UCSD-AML1 (cell line): ENCODE measurements around the gene BTBD17.
"Not testable (repeated sequence)": the region's sequence is repeated elsewhere in the genome, so short reads cannot be mapped to it uniquely, and the experiment has no call there.

Experiments
- DNase-seq: peaks from one replicate; lab custom pipeline; 2025; ENCODE audit not compliant: unreplicated experiment; lab: John Stamatoyannopoulos, UW

BTBD17 gene

GRCh38 chr17:74361230-74362068 is at the start of gene BTBD17:
BTBD17 (minus strand) TSS chr17:74361868; CDS start chr17:74361819, 49 bp downstream.
- no peak for DNase-seq

GRCh38 chr17:74410001-74410443 is 48.4 kb upstream of the BTBD17 start:
- DNase-seq: peak; percentile 53

- no peak for DNase-seq
Measured at GRCh38 chr17:74408815-74409214, 47.1 kb upstream of the BTBD17 start.

GRCh38 chr17:74408262-74408661 is 46.6 kb upstream of the BTBD17 start:
- DNase-seq: peak; percentile 24

- DNase-seq: no peak
Measured at GRCh38 chr17:74407384-74407783, 45.7 kb upstream of the BTBD17 start.

- DNase-seq: not testable (repeated sequence)
Measured at GRCh38 chr17:74405311-74405710, 43.6 kb upstream of the BTBD17 start.

- DNase-seq: no peak
Measured at GRCh38 chr17:74404789-74405188, 43.1 kb upstream of the BTBD17 start.

GRCh38 chr17:74404218-74404617 is 42.5 kb upstream of the BTBD17 start:
- no peak for DNase-seq

- peak; percentile 52 for DNase-seq
Measured at GRCh38 chr17:74403512-74404137, 42.0 kb upstream of the BTBD17 start.

GRCh38 chr17:74402048-74402447 is 40.4 kb upstream of the BTBD17 start:
- no peak for DNase-seq

- DNase-seq: no peak
Measured at GRCh38 chr17:74396567-74396966, 34.9 kb upstream of the BTBD17 start.

- DNase-seq: peak; percentile 25
Measured at GRCh38 chr17:74394977-74395376, 33.3 kb upstream of the BTBD17 start.

GRCh38 chr17:74394275-74394950 is 32.7 kb upstream of the BTBD17 start:
- no peak for DNase-seq

- DNase-seq: no peak
Measured at GRCh38 chr17:74393346-74393942, 31.8 kb upstream of the BTBD17 start.

GRCh38 chr17:74392848-74393247 is 31.2 kb upstream of the BTBD17 start:
- DNase-seq: no peak

GRCh38 chr17:74391771-74392170 is 30.1 kb upstream of the BTBD17 start:
- peak; percentile 52 for DNase-seq

GRCh38 chr17:74390680-74391653 is 29.3 kb upstream of the BTBD17 start:
- no peak for DNase-seq

- DNase-seq: no peak
Measured at GRCh38 chr17:74389937-74390679, 28.4 kb upstream of the BTBD17 start.

GRCh38 chr17:74389084-74389753 is 27.6 kb upstream of the BTBD17 start:
- no peak for DNase-seq
